CD8-positive, alpha-beta memory T cell (primary cell): ENCODE data around the gene LRP5. TPM values are rescaled to one million over a fixed set of nuclear protein-coding genes. Genes with fewer than 3 reads are reported as not detected.
"Not testable (repeated sequence)": the region's sequence is repeated elsewhere in the genome, so short reads cannot be mapped to it uniquely, and the experiment has no call there.

Source experiments
- CTCF ChIA-PET: fragments of 350-600 bp; sonication (Branson Sonifier 250); formaldehyde crosslinking; loops from one replicate; lab custom pipeline; 2021; ENCODE audit warnings: antibody characterized with exemption; lab: Charles Lee
- POLR2A ChIA-PET: fragments of 350-600 bp; sonication (Branson Sonifier 250); formaldehyde crosslinking; loops from one replicate; lab custom pipeline; 2021; ENCODE audit warnings: antibody characterized with exemption; lab: Charles Lee
- DNase-seq, 5 donors: peaks; one replicate each; pipeline versions ENCODE4 v3.0.0 to v3.0.0-alpha.2; 2020 to 2022; ENCODE audit warnings: mixed read lengths in 1 of 5
- H3K27ac ChIP-seq: one replicate; pipeline ENCODE4 v1.7.0; 2013; ENCODE audit warnings: low read depth, mild to moderate bottlenecking, low read length, moderate library complexity
- H3K27me3 ChIP-seq: 2 replicates; pipeline ENCODE4 v1.7.0; 2013; ENCODE audit warnings: low read length, mild to moderate bottlenecking; ENCODE audit not compliant: insufficient read depth, poor library complexity, severe bottlenecking
- H3K36me3 ChIP-seq: 2 replicates; pipeline ENCODE4 v1.7.0; 2013; ENCODE audit warnings: mild to moderate bottlenecking, low read length, moderate library complexity; ENCODE audit not compliant: insufficient read depth
- H3K4me1 ChIP-seq: 2 replicates; pipeline ENCODE4 v1.7.0; 2013; ENCODE audit warnings: mild to moderate bottlenecking, low read length, moderate library complexity; ENCODE audit not compliant: insufficient read depth
- H3K4me3 ChIP-seq: 2 replicates; pipeline ENCODE4 v1.7.0; 2013; ENCODE audit warnings: mild to moderate bottlenecking, low read length
- H3K9me3 ChIP-seq: 2 replicates; pipeline ENCODE4 v1.7.0; 2013; ENCODE audit warnings: mild to moderate bottlenecking, low read length
- H3K27ac Mint-ChIP-seq, 8 donors: one replicate each; pipeline ENCODE4 v1.8.0; 2020 to 2021; ENCODE audit warnings: mixed read lengths in 8 of 8, mild to moderate bottlenecking in 6 of 8, inconsistent platforms in 3 of 8, moderate library complexity in 3 of 8
- H3K27me3 Mint-ChIP-seq, 2 donors: one replicate each; pipeline ENCODE4 v1.8.0; 2020 to 2021; ENCODE audit warnings: mixed read lengths in 2 of 2, mild to moderate bottlenecking in 1 of 2, moderate library complexity in 1 of 2
- H3K36me3 Mint-ChIP-seq, 3 donors: one replicate each; pipeline ENCODE4 v1.8.0; 2020 to 2021; ENCODE audit warnings: mixed read lengths in 3 of 3, inconsistent platforms in 1 of 3, mild to moderate bottlenecking in 1 of 3
- H3K4me1 Mint-ChIP-seq, 3 donors: one replicate each; pipeline ENCODE4 v1.8.0; 2020 to 2021; ENCODE audit warnings: mixed read lengths in 3 of 3, inconsistent platforms in 1 of 3, mild to moderate bottlenecking in 1 of 3
- H3K4me3 Mint-ChIP-seq, 7 donors: one replicate each; pipeline ENCODE4 v1.8.0; 2020 to 2021; ENCODE audit warnings: mixed read lengths in 7 of 7, mild to moderate bottlenecking in 6 of 7, moderate library complexity in 4 of 7, inconsistent platforms in 2 of 7
- H3K9me3 Mint-ChIP-seq, 5 donors: one replicate each; pipeline ENCODE4 v1.8.0; 2020 to 2022; ENCODE audit warnings: mixed read lengths in 5 of 5, mild to moderate bottlenecking in 3 of 5, moderate library complexity in 2 of 5, inconsistent platforms in 1 of 5
- polyA plus RNA-seq: library from polyadenylated mRNA; unstranded; fragments of 300-500 nt; fragmentation: Illumina TruSeq; gene quantifications from one replicate; pipeline ENCODE4 v1.2.3, GENCODE V29; 2021
- total RNA-seq, 2 experiments: library from RNA; stranded (reverse); gene quantifications; one replicate each; pipeline ENCODE4 v1.2.3, GENCODE V29; 2021

The LRP5 gene
- total and polyA plus RNA-seq, 3 experiments from 2014 or later, result 0.68 to 9.9 (median 7.5) TPM

DNA sequence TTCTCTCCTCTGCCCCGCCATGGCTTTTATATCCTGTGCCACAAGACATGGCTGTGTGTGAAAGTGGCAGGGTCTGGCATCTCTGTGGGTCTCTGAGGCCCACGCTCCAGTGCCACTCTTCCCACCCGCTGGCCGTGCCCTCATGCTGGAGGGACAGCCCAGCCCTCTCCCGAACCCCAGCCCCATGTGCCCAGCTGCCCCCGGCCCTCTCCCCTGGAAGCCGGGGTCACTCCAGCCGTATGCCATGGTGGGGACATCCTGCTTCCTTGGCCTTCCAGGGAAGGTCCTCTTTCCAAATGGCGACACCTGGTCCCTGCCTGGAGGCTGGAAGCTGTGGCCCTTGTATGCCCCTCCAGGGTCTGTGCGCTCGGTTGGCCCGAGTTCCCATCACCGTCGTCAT is 84.9 kb downstream of the LRP5 start:
- no peak overlapping the region for H3K4me3 Mint-ChIP-seq
- CTCF ChIA-PET, result no interaction called here
- Histone ChIP-seq H3K4me1 (no peaks in the 10 kb centered on the region), H3K27ac (no peak overlapping the region), H3K27me3 (no peaks in the 10 kb centered on the region), H3K4me3 (no peak overlapping the region), H3K9me3 (no peaks in the 10 kb centered on the region), H3K36me3 (no peaks in the 10 kb centered on the region)
- DNase-seq, result no peak
- H3K36me3 Mint-ChIP-seq, result no peaks in the 10 kb centered on the region
- no peaks in the 10 kb centered on the region for H3K9me3 Mint-ChIP-seq
- H3K27me3 Mint-ChIP-seq, result no peaks in the 10 kb centered on the region
- POLR2A ChIA-PET, result no interaction called here
- no peaks in the 10 kb centered on the region for H3K4me1 Mint-ChIP-seq
- no peak overlapping the region for H3K27ac Mint-ChIP-seq

DNA sequence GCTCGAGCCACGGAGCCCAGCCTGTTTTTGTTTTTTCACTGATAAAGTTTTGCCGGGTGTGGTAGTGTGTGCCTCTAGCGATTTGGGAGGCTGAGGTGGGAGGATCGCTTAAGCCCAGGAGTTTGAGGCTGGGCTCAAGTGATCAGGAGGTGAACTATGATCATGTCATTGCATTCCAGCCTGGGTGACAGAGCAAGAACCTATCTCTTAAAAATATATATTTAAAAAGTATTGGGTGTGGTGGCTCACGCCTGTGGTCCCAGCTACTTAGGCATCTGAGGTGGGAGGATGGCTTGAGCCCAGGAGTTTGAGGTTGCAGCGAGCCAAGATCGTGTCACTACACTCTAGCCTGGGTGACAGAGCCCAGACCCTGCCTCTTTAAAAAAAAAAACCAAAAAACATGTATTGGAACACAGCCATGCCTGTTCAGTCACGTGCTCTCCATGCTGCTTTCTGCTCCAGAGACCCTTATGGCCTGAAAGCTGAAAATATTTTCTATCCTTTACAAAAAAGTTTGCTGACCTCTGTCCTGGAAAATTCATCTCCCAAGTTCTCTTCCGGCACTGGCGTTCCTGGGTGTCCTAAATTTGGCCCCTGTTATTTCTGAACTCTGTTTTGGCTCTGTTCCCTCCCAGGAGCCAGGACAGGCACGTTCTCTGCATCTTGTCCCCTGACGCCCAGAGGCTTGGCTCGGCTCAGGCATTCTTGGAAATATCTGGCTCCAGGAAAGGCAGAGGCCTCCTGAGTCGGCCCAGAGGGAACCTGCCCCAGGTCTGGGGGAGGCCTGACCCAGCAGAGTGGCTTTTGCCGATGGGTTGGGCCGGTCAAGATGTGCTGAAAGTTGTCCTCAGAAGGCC is 86.8 kb downstream of the LRP5 start:
- Mint-ChIP-seq H3K36me3 (no peaks in the 10 kb centered on the region), H3K4me1 (no peaks in the 10 kb centered on the region), H3K27me3 (no peaks in the 10 kb centered on the region), H3K9me3 (no peaks in the 10 kb centered on the region), H3K4me3 (no peak overlapping the region), H3K27ac (no peak overlapping the region)
- H3K27me3 ChIP-seq, result no peaks in the 10 kb centered on the region
- H3K4me1 ChIP-seq, result no peaks in the 10 kb centered on the region
- no peaks in the 10 kb centered on the region for H3K36me3 ChIP-seq
- no peaks in the 10 kb centered on the region for H3K9me3 ChIP-seq
- H3K27ac ChIP-seq, result no peak overlapping the region
- ChIA-PET CTCF (no interaction called here), POLR2A (no interaction called here)
- H3K4me3 ChIP-seq, result no peak overlapping the region
- DNase-seq, result no peak

DNA sequence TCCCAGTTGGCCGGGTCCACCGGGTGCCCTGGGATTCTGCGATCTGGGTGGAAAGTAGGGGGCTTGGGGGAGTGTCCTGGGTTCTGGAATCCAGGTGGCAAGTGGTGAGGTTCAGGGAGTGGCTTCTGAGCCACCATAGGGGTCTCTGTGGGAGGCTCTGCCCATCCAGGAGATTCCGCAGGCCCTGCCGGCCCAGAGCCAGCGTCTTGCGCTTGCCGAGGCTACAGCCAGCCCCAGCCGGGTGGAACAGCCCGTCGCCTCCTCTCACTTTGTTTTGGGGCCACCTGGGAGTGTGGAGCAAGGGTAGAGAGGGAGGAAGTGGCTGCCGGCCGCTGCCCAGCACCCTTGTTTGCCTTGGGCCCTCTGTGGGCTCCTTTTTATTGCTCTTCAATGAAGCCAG is 87.5 kb downstream of the LRP5 start:
- no peaks in the 10 kb centered on the region for H3K4me1 Mint-ChIP-seq
- H3K27me3 Mint-ChIP-seq, result no peaks in the 10 kb centered on the region
- ChIA-PET CTCF (no interaction called here), POLR2A (no interaction called here)
- H3K9me3 Mint-ChIP-seq, result no peaks in the 10 kb centered on the region
- H3K4me3 Mint-ChIP-seq, result no peak overlapping the region
- H3K36me3 Mint-ChIP-seq, result no peaks in the 10 kb centered on the region
- no peaks in the 10 kb centered on the region for H3K27me3 ChIP-seq
- no peaks in the 10 kb centered on the region for H3K4me1 ChIP-seq
- DNase-seq, result no peak
- no peak overlapping the region for H3K27ac ChIP-seq
- no peak overlapping the region for H3K27ac Mint-ChIP-seq
- H3K4me3 ChIP-seq, result no peak overlapping the region
- H3K36me3 ChIP-seq, result no peaks in the 10 kb centered on the region
- H3K9me3 ChIP-seq, result no peaks in the 10 kb centered on the region

DNA sequence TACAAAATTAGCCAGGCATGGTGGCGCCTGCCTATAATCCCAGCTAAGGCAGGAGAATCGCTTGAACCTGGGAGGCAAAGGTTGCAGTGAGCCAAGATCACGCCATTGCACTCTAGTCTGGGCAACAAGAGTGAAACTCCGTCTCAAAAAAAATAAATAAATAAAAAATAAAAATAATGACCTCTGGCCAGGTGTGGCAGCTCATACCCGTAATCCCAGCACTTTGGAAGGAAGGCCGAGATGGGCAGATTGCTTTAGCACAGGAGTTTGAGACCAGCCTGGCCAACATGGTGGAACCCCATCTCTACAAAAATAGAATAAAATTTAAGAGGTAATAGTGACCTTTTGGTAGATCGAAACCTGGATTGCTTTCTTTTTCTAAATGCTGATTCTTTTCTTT is 88.2 kb downstream of the LRP5 start:
- H3K36me3 ChIP-seq, DNase-seq, CTCF ChIA-PET, H3K27me3 ChIP-seq, POLR2A ChIA-PET, H3K4me3 Mint-ChIP-seq, H3K4me1 Mint-ChIP-seq, H3K9me3 Mint-ChIP-seq, H3K9me3 ChIP-seq, H3K27me3 Mint-ChIP-seq, H3K4me1 ChIP-seq, H3K36me3 Mint-ChIP-seq, H3K27ac ChIP-seq, H3K4me3 ChIP-seq: not testable (repeated sequence)
- H3K27ac Mint-ChIP-seq, result peak overlapping the region in 1 of 8 donors; percentile 24

DNA sequence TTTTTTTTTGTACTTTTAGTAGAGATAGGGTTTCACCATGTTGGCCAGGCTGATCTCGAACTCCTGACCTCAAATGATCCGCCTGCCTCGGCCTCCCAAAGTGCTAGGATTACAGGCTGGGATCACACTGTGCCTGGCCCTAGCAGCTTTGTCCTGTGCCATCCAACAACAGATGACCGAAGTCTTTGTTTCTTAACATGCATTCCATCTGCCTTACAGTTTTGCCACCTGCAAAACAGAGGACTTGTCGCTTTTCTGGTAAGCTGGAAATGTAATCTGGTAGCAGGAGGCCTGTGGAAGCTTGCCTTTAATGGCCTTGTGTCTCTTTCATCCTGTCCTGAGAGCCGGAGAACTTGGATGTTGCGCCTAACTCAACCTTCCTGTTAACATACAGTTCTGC is 89.5 kb downstream of the LRP5 start:
- Histone ChIP-seq H3K9me3 (no peaks in the 10 kb centered on the region), H3K27me3 (no peaks in the 10 kb centered on the region), H3K36me3 (no peaks in the 10 kb centered on the region), H3K4me3 (no peak overlapping the region), H3K27ac (no peak overlapping the region), H3K4me1 (no peaks in the 10 kb centered on the region)
- POLR2A ChIA-PET, result no interaction called here
- Mint-ChIP-seq H3K27ac (no peak overlapping the region), H3K4me3 (no peak overlapping the region), H3K4me1 (no peaks in the 10 kb centered on the region), H3K27me3 (no peaks in the 10 kb centered on the region), H3K36me3 (no peaks in the 10 kb centered on the region), H3K9me3 (no peaks in the 10 kb centered on the region)
- no peak for DNase-seq
- CTCF ChIA-PET, result no interaction called here

DNA sequence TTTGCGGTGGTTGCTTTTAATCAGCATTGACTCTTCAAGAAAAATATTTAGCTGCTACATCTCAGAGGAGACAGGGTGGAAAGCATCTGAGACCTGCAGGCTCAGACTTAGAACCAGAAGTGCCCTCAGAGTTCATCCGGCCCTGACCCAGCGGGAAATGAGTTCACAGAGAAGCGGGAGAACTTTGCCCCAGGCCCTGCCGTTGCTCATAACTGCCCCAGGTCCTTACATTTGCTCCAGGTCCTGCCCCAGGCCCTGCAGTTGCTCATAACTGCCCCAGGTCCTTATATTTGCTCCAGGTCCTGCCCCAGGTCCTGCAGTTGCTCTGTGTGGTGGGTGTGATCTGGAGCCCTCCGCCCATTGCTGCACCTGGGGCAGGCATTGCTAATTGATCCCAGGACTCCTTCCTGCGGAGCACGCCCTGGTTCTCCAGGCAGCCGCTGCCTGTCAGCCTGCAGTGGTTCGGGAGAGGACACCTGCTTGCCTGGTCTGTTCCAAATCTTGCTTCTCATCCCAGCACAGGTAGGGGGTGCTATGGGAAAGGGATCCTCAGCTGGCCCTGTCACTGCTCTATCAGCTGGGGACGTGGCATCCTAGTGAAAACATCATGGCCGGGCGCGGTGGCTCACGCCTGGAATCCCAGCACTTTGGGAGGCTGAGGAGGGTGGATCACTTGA is 90.1 kb downstream of the LRP5 start:
- Mint-ChIP-seq H3K4me3 (no peak overlapping the region), H3K4me1 (no peaks in the 10 kb centered on the region), H3K27me3 (no peaks in the 10 kb centered on the region), H3K27ac (no peak overlapping the region), H3K9me3 (no peaks in the 10 kb centered on the region), H3K36me3 (no peaks in the 10 kb centered on the region)
- CTCF ChIA-PET, result no interaction called here
- POLR2A ChIA-PET, result no interaction called here
- Histone ChIP-seq H3K4me1 (no peaks in the 10 kb centered on the region), H3K27me3 (no peaks in the 10 kb centered on the region), H3K9me3 (no peaks in the 10 kb centered on the region), H3K4me3 (no peak overlapping the region), H3K36me3 (no peaks in the 10 kb centered on the region), H3K27ac (no peak overlapping the region)
- no peak for DNase-seq

DNA sequence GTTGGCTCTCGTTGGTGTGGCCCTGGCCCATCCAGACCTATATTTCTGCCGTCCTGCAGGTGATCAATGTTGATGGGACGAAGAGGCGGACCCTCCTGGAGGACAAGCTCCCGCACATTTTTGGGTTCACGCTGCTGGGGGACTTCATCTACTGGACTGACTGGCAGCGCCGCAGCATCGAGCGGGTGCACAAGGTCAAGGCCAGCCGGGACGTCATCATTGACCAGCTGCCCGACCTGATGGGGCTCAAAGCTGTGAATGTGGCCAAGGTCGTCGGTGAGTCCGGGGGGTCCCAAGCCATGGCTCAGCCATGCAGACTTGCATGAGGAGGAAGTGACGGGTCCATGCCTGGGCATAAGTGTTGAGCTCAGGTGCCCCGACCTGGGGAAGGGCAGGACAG is 91.0 kb downstream of the LRP5 start:
- no peaks in the 10 kb centered on the region for H3K36me3 Mint-ChIP-seq
- H3K27me3 Mint-ChIP-seq, result no peaks in the 10 kb centered on the region
- no peak overlapping the region for H3K27ac Mint-ChIP-seq
- no peak overlapping the region for H3K4me3 Mint-ChIP-seq
- no peaks in the 10 kb centered on the region for H3K9me3 Mint-ChIP-seq
- Histone ChIP-seq H3K27ac (no peak overlapping the region), H3K4me1 (no peaks in the 10 kb centered on the region), H3K27me3 (no peaks in the 10 kb centered on the region), H3K36me3 (no peaks in the 10 kb centered on the region), H3K4me3 (no peak overlapping the region), H3K9me3 (no peaks in the 10 kb centered on the region)
- ChIA-PET CTCF (interaction anchor here (0.6 kb wide), 1 partner anchor 28 kb away, joined by 3 read pairs; no protein-coding TSS in a partner anchor), POLR2A (no interaction called here)
- no peaks in the 10 kb centered on the region for H3K4me1 Mint-ChIP-seq
- no peak for DNase-seq

DNA sequence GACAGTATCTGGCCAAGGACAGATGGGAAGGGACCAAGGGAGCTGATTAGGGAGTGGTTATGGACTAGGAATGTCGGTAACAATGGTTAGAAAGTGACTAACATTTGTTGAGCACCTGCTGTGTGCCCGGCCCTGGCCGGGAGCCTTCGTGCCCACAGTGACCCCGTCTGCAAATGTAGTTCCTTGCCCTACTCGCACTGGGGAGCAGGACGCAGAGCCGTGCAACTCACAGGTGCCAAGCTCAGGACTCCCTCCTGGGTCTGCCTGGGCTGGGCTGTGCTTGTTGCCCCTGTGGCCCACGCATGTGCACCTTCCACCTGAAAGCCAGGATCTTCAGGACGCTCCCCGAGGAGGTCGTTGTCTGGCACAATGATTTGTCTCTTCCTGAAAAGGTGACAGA is 91.4 kb downstream of the LRP5 start:
- Histone ChIP-seq H3K36me3 (no peaks in the 10 kb centered on the region), H3K4me3 (no peak overlapping the region), H3K27ac (no peak overlapping the region), H3K4me1 (no peaks in the 10 kb centered on the region), H3K9me3 (no peaks in the 10 kb centered on the region), H3K27me3 (no peaks in the 10 kb centered on the region)
- no peak overlapping the region for H3K4me3 Mint-ChIP-seq
- H3K4me1 Mint-ChIP-seq, result no peaks in the 10 kb centered on the region
- DNase-seq, result no peak
- ChIA-PET POLR2A (no interaction called here), CTCF (interaction anchor here (0.6 kb wide), 1 partner anchor 27 kb away, joined by 3 read pairs; no protein-coding TSS in a partner anchor)
- no peaks in the 10 kb centered on the region for H3K36me3 Mint-ChIP-seq
- no peaks in the 10 kb centered on the region for H3K9me3 Mint-ChIP-seq
- H3K27me3 Mint-ChIP-seq, result no peaks in the 10 kb centered on the region
- H3K27ac Mint-ChIP-seq, result no peak overlapping the region
